Right lung (tissue), 5 donors: Measurements from ENCODE around the gene HCN2. TPM values are rescaled to one million over a fixed set of nuclear protein-coding genes. Genes with fewer than 3 reads are reported as not detected.

Experiments
- DNase-seq, 2 donors: peaks; one replicate each; pipeline ENCODE4 v3.0.0-alpha.2; 2013
- polyA plus RNA-seq, 5 donors: library from polyadenylated mRNA; unstranded; fragments of 120-200 nt; gene quantifications; one replicate each; pipeline versions ENCODE4 v1.2.1 to v1.2.3, GENCODE V29; 2013; ENCODE audit warnings: inconsistent platforms in 1 of 5, low replicate concordance in 1 of 5; ENCODE audit not compliant: insufficient read length in 5 of 5, insufficient read depth in 1 of 5

Gene HCN2
- polyA plus RNA-seq, 5 donors, result 0.05 to 0.15 (median 0.13) TPM

GRCh38 chr19:652467-653389 lies 63.0 kb downstream of the HCN2 start:
- no peak for DNase-seq

GRCh38 chr19:653425-653824 lies 63.7 kb downstream of the HCN2 start:
- no peak for DNase-seq

- no peak for DNase-seq
Observed at GRCh38 chr19:655691-656090, 66.0 kb downstream of the HCN2 start.

- DNase-seq, result no peak
Observed at GRCh38 chr19:656751-657559, 67.3 kb downstream of the HCN2 start.

- no peak for DNase-seq
Observed at GRCh38 chr19:657611-658010, 67.9 kb downstream of the HCN2 start.

- DNase-seq, result no peak
Observed at GRCh38 chr19:658059-658839, 68.6 kb downstream of the HCN2 start.

- no peak for DNase-seq
Observed at GRCh38 chr19:658916-659839, 69.5 kb downstream of the HCN2 start.

- DNase-seq, result no peak
Observed at GRCh38 chr19:660793-661426, 71.2 kb downstream of the HCN2 start.

- DNase-seq, result no peak
Observed at GRCh38 chr19:661427-662196, 71.9 kb downstream of the HCN2 start.

GRCh38 chr19:662207-662961 lies 72.7 kb downstream of the HCN2 start:
- no peak for DNase-seq

- DNase-seq, result peak; percentile 87 to 89
Observed at GRCh38 chr19:662962-663681, 73.4 kb downstream of the HCN2 start, which contains the start of gene RNF126. Gene RNF126, minus strand, starts transcription at chr19:663214. Its CDS starts 93 bp downstream, at chr19:663121.

GRCh38 chr19:663682-664117 lies 74.0 kb downstream of the HCN2 start:
- no peak for DNase-seq

GRCh38 chr19:664913-665443 lies 75.3 kb downstream of the HCN2 start:
- DNase-seq, result peak; percentile 69 to 81
